Thymus (tissue), 11 donors: ENCODE results near the gene RAB1B. TPM values are rescaled to one million over a fixed set of nuclear protein-coding genes. Genes with fewer than 3 reads are reported as not detected.
"Not testable (repeated sequence)": the region's sequence is repeated elsewhere in the genome, so short reads cannot be mapped to it uniquely, and the experiment has no call there.

Experiments used
- DNase-seq, 9 donors: peaks; one replicate each; pipeline ENCODE4 v3.0.0-alpha.2; 2013; ENCODE audit warnings: low spot score in 9 of 9, low read depth in 6 of 9, missing footprints in 1 of 9
- H3K27ac ChIP-seq, 2 donors: one replicate each; pipeline ENCODE4 v1.5.1; 2013; ENCODE audit warnings: control low read depth in 1 of 2, low read depth in 1 of 2, low read length in 1 of 2, mild to moderate bottlenecking in 1 of 2, moderate library complexity in 1 of 2
- H3K27me3 ChIP-seq, 2 donors: one replicate each; pipeline ENCODE4 v1.5.1; 2013; ENCODE audit warnings: low read length in 1 of 2; ENCODE audit not compliant: control insufficient read depth in 2 of 2, insufficient read depth in 1 of 2
- H3K36me3 ChIP-seq, 2 donors: one replicate each; pipeline ENCODE4 v1.5.1; 2013; ENCODE audit warnings: low read length in 1 of 2, mild to moderate bottlenecking in 1 of 2, moderate library complexity in 1 of 2; ENCODE audit not compliant: control insufficient read depth in 2 of 2, insufficient read depth in 2 of 2
- H3K4me1 ChIP-seq, 2 donors: one replicate each; pipeline ENCODE4 v1.5.1; 2013; ENCODE audit warnings: low read length in 2 of 2; ENCODE audit not compliant: control insufficient read depth in 2 of 2, insufficient read depth in 2 of 2
- H3K4me3 ChIP-seq, 2 donors: one replicate each; pipeline ENCODE4 v1.5.1; 2013; ENCODE audit warnings: low read length in 2 of 2, control low read depth in 1 of 2, mild to moderate bottlenecking in 1 of 2
- H3K9me3 ChIP-seq, 2 donors: one replicate each; pipeline ENCODE4 v1.5.1; 2013; ENCODE audit warnings: low read length in 1 of 2, mild to moderate bottlenecking in 1 of 2; ENCODE audit not compliant: control insufficient read depth in 2 of 2, insufficient read depth in 1 of 2
- WGBS: extraction: QIAGEN DNeasy Blood & Tissue Kit; methylation state at CpG from one replicate; pipeline ENCODE4 v1.1.7; 2013; 5-methylcytosine and 5-hydroxymethylcytosine counted together
- polyA plus RNA-seq: library from polyadenylated mRNA; stranded (reverse); fragments of 200-250 nt; gene quantifications from one replicate; pipeline ENCODE4 v1.2.3, GENCODE V29; 2013
- total RNA-seq: library from RNA; stranded (reverse); fragments of 120-200 nt; gene quantifications from one replicate; pipeline ENCODE4 v1.2.4, GENCODE V29; 2013
- donor health status: healthy.

RAB1B gene
- total and polyA plus RNA-seq, 2 donors: 80.8 to 105 TPM

GRCh38 chr11:66293777-66294625 lies 25.6 kb downstream of the RAB1B start:
- 87% methylated on average over 30 of the region's 30 CpGs for WGBS
- peaks cover 43 to 81% of the 10 kb centered on the region in 2 donors for H3K27me3 ChIP-seq

GRCh38 chr11:66294626-66295620 lies 26.5 kb downstream of the RAB1B start:
- H3K4me1 ChIP-seq: peaks cover 9 to 14% of the 10 kb centered on the region in 2 donors
- DNase-seq: no peak
- no peak overlapping the region for H3K4me3 ChIP-seq
- peaks cover 0 to 3% of the 10 kb centered on the region in 2 donors for H3K9me3 ChIP-seq
- H3K27me3 ChIP-seq: peaks cover 43 to 76% of the 10 kb centered on the region in 2 donors
- H3K36me3 ChIP-seq: no peaks in the 10 kb centered on the region
- no peak overlapping the region for H3K27ac ChIP-seq
- 90% methylated on average over 123 of the region's 123 CpGs for WGBS

More at GRCh38 chr11:66293777-66294625, 25.6 kb downstream of the RAB1B start:
- no peak for DNase-seq
- Histone ChIP-seq H3K27ac (no peak overlapping the region), H3K4me3 (no peak overlapping the region), H3K9me3 (peaks cover 0 to 7% of the 10 kb centered on the region in 2 donors), H3K36me3 (no peaks in the 10 kb centered on the region), H3K4me1 (peaks cover 14 to 22% of the 10 kb centered on the region in 2 donors)

- 77% methylated on average over 8 of the region's 8 CpGs for WGBS
- H3K4me3 ChIP-seq: no peak overlapping the region
- no peaks in the 10 kb centered on the region for H3K36me3 ChIP-seq
- H3K4me1 ChIP-seq: no peaks in the 10 kb centered on the region
- H3K9me3 ChIP-seq: no peaks in the 10 kb centered on the region
- no peak for DNase-seq
- no peak overlapping the region for H3K27ac ChIP-seq
- peaks cover 22 to 49% of the 10 kb centered on the region in 2 donors for H3K27me3 ChIP-seq
Measured at GRCh38 chr11:66297610-66298009, 29.2 kb downstream of the RAB1B start.

GRCh38 chr11:66299186-66299585 lies 30.7 kb downstream of the RAB1B start:
- Histone ChIP-seq H3K36me3 (no peaks in the 10 kb centered on the region), H3K4me1 (no peaks in the 10 kb centered on the region), H3K27ac (no peak overlapping the region), H3K4me3 (no peak overlapping the region), H3K9me3 (no peaks in the 10 kb centered on the region), H3K27me3 (peaks cover 8 to 34% of the 10 kb centered on the region in 2 donors)
- 92% methylated on average over 3 of the region's 3 CpGs for WGBS
- DNase-seq: no peak

- no peak for DNase-seq
- no peaks in the 10 kb centered on the region for H3K4me1 ChIP-seq
- no peaks in the 10 kb centered on the region for H3K9me3 ChIP-seq
- H3K27me3 ChIP-seq: peaks cover 0 to 10% of the 10 kb centered on the region in 2 donors
- no peak overlapping the region for H3K27ac ChIP-seq
- no peak overlapping the region for H3K4me3 ChIP-seq
- H3K36me3 ChIP-seq: no peaks in the 10 kb centered on the region
- 95% methylated on average over 12 of the region's 12 CpGs for WGBS
Measured at GRCh38 chr11:66302656-66303055, 34.2 kb downstream of the RAB1B start.

GRCh38 chr11:66309475-66309874 lies 41.0 kb downstream of the RAB1B start:
- WGBS: 67% methylated on average over 3 of the region's 3 CpGs
- no peaks in the 10 kb centered on the region for H3K36me3 ChIP-seq
- H3K27me3 ChIP-seq: peaks cover 0 to 9% of the 10 kb centered on the region in 2 donors
- no peak overlapping the region for H3K27ac ChIP-seq
- peaks cover 0 to 3% of the 10 kb centered on the region in 2 donors for H3K9me3 ChIP-seq
- no peak overlapping the region for H3K4me3 ChIP-seq
- H3K4me1 ChIP-seq: peaks cover 16 to 33% of the 10 kb centered on the region in 2 donors
- DNase-seq: no peak

- Histone ChIP-seq H3K36me3 (no peaks in the 10 kb centered on the region), H3K4me3 (no peak overlapping the region), H3K27ac (no peak overlapping the region), H3K4me1 (peaks cover 16 to 41% of the 10 kb centered on the region in 2 donors), H3K9me3 (peaks cover 0 to 3% of the 10 kb centered on the region in 2 donors), H3K27me3 (peaks cover 0 to 5% of the 10 kb centered on the region in 2 donors)
- WGBS: 95% methylated on average over 8 of the region's 8 CpGs
- no peak for DNase-seq
Measured at GRCh38 chr11:66310324-66310723, 41.9 kb downstream of the RAB1B start.

GRCh38 chr11:66310803-66311440 lies 42.5 kb downstream of the RAB1B start:
- DNase-seq, H3K36me3 ChIP-seq, H3K4me3 ChIP-seq, H3K27ac ChIP-seq, H3K9me3 ChIP-seq, H3K27me3 ChIP-seq: not testable (repeated sequence)
- peaks cover 16 to 47% of the 10 kb centered on the region in 2 donors for H3K4me1 ChIP-seq
- WGBS: 95% methylated on average over 18 of the region's 18 CpGs
